ENCODE measurements around the gene DIP2B. TPM values are rescaled to one million over a fixed set of nuclear protein-coding genes. Genes with fewer than 3 reads are reported as not detected.
"Not testable (repeated sequence)": the region's sequence is repeated elsewhere in the genome, so short reads cannot be mapped to it uniquely, and the experiment has no call there.

Gene DIP2B
- total RNA-seq, 1 donor from 2014 or later: 28.6 TPM

DNA sequence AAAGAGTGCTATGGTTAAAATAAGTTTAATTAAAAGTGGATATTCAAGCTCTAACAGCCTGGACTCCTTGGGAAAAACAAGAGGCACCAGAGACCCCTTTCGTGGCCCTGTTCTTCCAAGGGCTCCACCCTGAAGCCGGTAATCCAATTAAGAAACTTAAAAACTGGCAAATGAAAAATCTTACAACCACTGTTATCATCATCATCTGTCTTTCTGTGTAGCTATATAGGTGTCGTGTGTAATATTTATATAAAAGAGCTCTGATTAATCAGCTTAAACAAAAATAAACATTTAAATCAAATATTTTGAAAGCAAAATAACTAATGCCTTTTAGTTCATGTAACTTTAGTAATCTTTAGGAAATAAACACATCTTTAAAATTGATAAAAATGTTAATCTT lies 263.6 kb downstream of the DIP2B start:
- Histone ChIP-seq H3K4me1 (peaks cover 7% of the 10 kb centered on the region), H3K9me3 (no peaks in the 10 kb centered on the region), H3K27ac (no peak overlapping the region), H3K36me3 (peaks cover 8% of the 10 kb centered on the region), H3K4me3 (no peak overlapping the region), H3K27me3 (no peaks in the 10 kb centered on the region)
- TF ChIP-seq, protein P1, sequence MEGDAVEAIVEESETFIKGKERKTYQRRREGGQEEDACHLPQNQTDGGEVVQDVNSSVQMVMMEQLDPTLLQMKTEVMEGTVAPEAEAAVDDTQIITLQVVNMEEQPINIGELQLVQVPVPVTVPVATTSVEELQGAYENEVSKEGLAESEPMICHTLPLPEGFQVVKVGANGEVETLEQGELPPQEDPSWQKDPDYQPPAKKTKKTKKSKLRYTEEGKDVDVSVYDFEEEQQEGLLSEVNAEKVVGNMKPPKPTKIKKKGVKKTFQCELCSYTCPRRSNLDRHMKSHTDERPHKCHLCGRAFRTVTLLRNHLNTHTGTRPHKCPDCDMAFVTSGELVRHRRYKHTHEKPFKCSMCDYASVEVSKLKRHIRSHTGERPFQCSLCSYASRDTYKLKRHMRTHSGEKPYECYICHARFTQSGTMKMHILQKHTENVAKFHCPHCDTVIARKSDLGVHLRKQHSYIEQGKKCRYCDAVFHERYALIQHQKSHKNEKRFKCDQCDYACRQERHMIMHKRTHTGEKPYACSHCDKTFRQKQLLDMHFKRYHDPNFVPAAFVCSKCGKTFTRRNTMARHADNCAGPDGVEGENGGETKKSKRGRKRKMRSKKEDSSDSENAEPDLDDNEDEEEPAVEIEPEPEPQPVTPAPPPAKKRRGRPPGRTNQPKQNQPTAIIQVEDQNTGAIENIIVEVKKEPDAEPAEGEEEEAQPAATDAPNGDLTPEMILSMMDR (IDR thresholded peaks at IDR 0.05): no peak
- DNase-seq (no peak), ATAC-seq (no peak)
- intact Hi-C loops (cut with DNase I): no loop called here

DNA sequence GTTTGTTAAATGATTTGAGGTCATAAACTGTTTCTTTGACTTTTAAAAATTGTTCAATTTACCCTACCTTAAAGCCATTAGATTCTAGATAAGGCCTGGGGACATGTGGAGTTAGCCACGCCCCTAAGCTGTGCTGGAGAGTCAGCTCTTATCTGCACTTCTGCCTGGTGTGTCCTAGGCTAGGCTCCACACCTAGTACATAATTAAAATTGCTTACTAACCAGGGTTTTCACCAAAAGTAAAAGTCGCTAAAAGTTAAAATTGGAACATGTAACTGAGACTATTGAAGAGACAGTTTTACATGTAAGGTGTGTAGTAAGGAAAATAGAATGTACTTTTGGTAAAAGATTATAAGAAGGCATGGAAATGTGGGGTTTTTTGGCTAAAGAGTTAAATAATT lies 264.0 kb downstream of the DIP2B start:
- ATAC-seq: not testable (repeated sequence)

DNA sequence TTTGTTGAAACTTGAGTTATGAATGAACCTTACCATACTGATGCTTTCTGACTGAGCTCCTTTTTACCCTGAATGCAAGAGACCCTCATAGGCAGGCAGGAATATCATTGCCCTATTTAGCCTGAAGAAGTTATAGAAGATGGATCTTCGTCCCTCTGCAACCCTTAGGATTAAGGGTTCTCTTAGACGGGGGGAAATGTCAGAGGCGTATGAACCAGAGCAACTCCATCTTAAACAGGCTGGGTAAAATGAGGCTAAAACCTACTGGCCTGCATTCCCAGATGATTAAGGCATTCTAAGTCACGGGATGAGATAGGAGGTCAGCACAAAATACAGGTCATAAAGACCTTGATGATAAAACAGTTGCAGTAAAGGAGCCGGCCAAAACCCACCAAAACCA lies 266.6 kb downstream of the DIP2B start:
- H3K27me3 ChIP-seq: no peaks in the 10 kb centered on the region
- DNase-seq (no peak), ATAC-seq (no peak)
- intact Hi-C loops (cut with DNase I): no loop called here
- no peaks in the 10 kb centered on the region for H3K4me1 ChIP-seq
- H3K36me3 ChIP-seq: peaks cover 8% of the 10 kb centered on the region
- TF ChIP-seq, protein P1 (IDR thresholded peaks at IDR 0.05): no peak
- no peak overlapping the region for H3K27ac ChIP-seq
- no peak overlapping the region for H3K4me3 ChIP-seq
- H3K9me3 ChIP-seq: no peaks in the 10 kb centered on the region

More for the DNA sequence above, 264.0 kb downstream of the DIP2B start:
- H3K27me3 ChIP-seq; H3K36me3 ChIP-seq; H3K4me1 ChIP-seq; H3K9me3 ChIP-seq; H3K27ac ChIP-seq; H3K4me3 ChIP-seq; DNase-seq; intact Hi-C loops (cut with DNase I): not testable (repeated sequence)

DNA sequence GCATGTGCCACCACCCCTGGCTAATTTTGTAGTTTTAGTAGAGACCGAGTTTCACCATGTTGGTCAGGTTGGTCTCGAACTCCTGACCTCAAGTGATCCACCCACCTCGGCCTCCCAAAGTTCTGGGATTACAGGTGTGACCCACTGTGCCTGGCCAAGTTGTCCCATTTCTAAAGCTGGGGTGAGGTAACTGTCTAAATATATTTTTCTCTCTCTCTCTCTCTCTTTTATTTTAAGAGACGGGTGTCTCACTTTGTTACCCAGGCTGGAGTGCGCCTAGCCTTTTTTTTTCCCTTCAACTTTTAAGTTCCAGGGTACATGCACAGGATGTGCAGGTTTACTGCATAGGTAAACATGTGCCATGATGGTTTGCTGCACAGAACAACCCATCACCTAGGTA lies 267.7 kb downstream of the DIP2B start:
- Histone ChIP-seq H3K9me3 (no peaks in the 10 kb centered on the region), H3K4me3 (no peak overlapping the region), H3K4me1 (no peaks in the 10 kb centered on the region), H3K27ac (no peak overlapping the region), H3K36me3 (peaks cover 8% of the 10 kb centered on the region), H3K27me3 (no peaks in the 10 kb centered on the region)
- TF ChIP-seq, protein P1 (IDR thresholded peaks at IDR 0.05): no peak
- intact Hi-C loops (cut with DNase I): no loop called here
- ATAC-seq: no peak
- no peak for DNase-seq

DNA sequence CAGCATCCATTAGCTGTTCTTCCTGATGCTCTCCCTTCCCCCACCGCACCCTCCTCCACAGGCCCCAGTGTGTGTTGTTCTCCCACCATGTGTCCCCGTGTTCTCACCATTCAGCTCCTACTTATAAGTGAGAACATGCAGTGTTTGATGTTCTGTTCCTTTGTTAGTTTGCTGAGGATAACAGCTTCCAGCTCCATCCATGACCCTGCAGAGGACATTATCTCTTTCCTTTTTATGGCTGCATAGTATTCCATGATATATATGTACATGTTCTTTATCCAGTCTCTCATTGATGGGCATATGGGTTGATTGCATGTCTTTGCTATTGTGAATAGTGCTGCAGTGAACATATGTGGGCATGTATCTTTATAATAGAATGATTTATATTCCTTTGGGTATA lies 268.1 kb downstream of the DIP2B start:
- Histone ChIP-seq H3K27ac (no peak overlapping the region), H3K27me3 (no peaks in the 10 kb centered on the region), H3K4me1 (no peaks in the 10 kb centered on the region), H3K9me3 (no peaks in the 10 kb centered on the region), H3K36me3 (peaks cover 8% of the 10 kb centered on the region), H3K4me3 (no peak overlapping the region)
- intact Hi-C loops (cut with DNase I): no loop called here
- TF ChIP-seq, protein P1 (IDR thresholded peaks at IDR 0.05): no peak
- ATAC-seq: no peak
- no peak for DNase-seq

DNA sequence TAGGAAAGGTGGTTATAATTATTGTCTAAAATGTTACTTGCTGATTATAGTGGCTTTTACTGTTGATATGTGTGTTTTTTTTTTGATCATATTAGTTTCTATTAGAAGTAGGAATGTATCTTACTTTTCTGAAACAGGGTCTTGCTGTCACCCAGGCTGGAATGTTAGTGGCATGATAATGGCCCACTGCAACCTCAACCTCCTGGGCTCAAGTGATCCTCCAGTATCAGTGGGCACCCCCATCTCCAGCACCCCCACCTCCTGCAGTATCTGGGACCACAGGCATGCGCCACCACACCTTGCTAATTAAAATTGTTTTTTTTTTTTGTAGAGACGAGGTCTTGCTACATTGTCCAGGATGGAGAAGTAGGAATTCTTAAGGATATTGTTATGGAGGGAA lies 270.5 kb downstream of the DIP2B start:
- ATAC-seq: no peak

More for the DNA sequence above, 270.5 kb downstream of the DIP2B start:
- H3K27me3 ChIP-seq: no peaks in the 10 kb centered on the region
- H3K9me3 ChIP-seq: no peaks in the 10 kb centered on the region
- H3K36me3 ChIP-seq: peaks cover 8% of the 10 kb centered on the region
- H3K4me1 ChIP-seq: no peaks in the 10 kb centered on the region
- DNase-seq: no peak
- intact Hi-C loops (cut with DNase I): no loop called here
- no peak overlapping the region for H3K4me3 ChIP-seq
- TF ChIP-seq, protein P1 (IDR thresholded peaks at IDR 0.05): no peak
- no peak overlapping the region for H3K27ac ChIP-seq
